ENCODE data around the gene DDX1.

- TF ChIP-seq CTCF (IDR thresholded peaks at IDR 0.05) (no peak), POLR2A (IDR thresholded peaks at IDR 0.05) (no peak)
These were observed 66.1 kb downstream of the DDX1 start for GRCh38 chr2:15657759-15658158.

Measured in uterus (tissue), 2 donors.